ENCODE measurements around the gene SMNDC1.
"Not testable (repeated sequence)": the region's sequence is repeated elsewhere in the genome, so short reads cannot be mapped to it uniquely, and the experiment has no call there.

Gene SMNDC1

DNA sequence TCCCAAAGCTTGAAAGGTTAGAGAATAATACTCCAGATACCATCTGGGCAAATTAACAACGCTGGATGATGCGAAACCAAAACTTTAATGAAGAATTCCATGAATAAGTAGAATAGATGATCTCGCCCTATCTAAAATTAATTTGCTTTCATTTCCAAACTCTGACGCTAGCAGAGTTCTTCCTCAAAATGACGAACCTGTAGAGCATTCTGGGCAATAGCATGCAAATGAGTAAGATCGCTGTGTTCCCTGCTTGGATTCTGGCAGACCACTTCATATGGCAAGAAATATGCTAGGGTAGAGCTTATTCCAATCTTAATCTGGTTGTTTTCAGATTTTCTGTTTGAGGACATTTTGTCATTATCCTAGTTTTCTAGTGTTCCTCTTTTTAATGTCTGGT lies 36.1 kb upstream of the SMNDC1 start:
- Histone ChIP-seq H3K36me3 (ENCODE audit: control insufficient read depth, insufficient read depth, low read length) (no peaks in the 10 kb centered on the region), H3K4me1 (ENCODE audit: control insufficient read depth, insufficient read depth, low read length) (no peaks in the 10 kb centered on the region)

DNA sequence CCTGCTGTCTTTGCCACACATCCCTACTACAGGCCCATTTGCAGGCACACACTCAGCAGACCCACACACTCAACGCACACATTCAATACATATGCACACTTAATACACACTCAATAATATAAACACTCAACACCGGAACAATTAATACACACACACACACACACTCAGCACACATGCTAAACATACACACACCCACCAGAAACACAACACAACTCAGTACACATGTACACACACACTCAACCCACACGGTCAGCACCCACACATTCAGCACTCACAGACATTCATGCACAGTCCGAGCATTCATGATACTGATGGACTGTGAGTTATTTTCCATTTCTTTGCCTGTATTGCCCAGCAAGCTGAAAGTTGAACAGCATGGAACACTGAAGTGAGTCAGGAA lies 35.4 kb upstream of the SMNDC1 start:
- no peaks in the 10 kb centered on the region for H3K36me3 ChIP-seq (ENCODE audit: control insufficient read depth, insufficient read depth, low read length)
- no peak overlapping the region for H3K4me3 ChIP-seq (ENCODE audit: low read length)
- H3K9me3 ChIP-seq (ENCODE audit: control insufficient read depth, low read length): no peaks in the 10 kb centered on the region
- H3K9ac ChIP-seq (ENCODE audit: low read length): no peak overlapping the region
- H3K27me3 ChIP-seq (ENCODE audit: control insufficient read depth, insufficient read depth, low read length): peaks cover 14% of the 10 kb centered on the region
- H3K4me1 ChIP-seq (ENCODE audit: control insufficient read depth, insufficient read depth, low read length): no peaks in the 10 kb centered on the region

More for the DNA sequence above, 36.1 kb upstream of the SMNDC1 start:
- H3K27me3 ChIP-seq (ENCODE audit: control insufficient read depth, insufficient read depth, low read length): peaks cover 15% of the 10 kb centered on the region
- no peak overlapping the region for H3K9ac ChIP-seq (ENCODE audit: low read length)
- no peak overlapping the region for H3K4me3 ChIP-seq (ENCODE audit: low read length)
- H3K9me3 ChIP-seq (ENCODE audit: control insufficient read depth, low read length): no peaks in the 10 kb centered on the region

DNA sequence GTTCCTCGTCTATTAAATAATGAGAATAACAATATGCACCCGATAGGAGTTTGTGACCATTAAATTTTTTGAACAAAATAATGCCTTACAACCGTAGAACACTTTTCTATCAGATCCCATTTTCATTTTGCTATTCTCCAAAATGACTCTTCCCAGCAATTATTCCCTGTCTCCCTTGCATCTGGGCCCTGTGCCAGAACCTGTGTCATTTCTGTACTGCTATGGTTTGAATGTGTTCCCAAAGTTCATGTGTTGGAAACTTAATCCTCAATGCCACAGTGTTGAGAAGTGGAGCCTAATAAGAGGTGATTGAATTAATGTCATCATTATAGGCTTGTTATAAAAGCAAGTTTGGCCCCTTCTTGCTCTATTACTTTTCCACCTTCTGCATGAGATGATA lies 33.2 kb upstream of the SMNDC1 start:
- H3K4me1 ChIP-seq (ENCODE audit: control insufficient read depth, insufficient read depth, low read length): no peaks in the 10 kb centered on the region
- no peak overlapping the region for H3K9ac ChIP-seq (ENCODE audit: low read length)
- no peaks in the 10 kb centered on the region for H3K9me3 ChIP-seq (ENCODE audit: control insufficient read depth, low read length)
- H3K36me3 ChIP-seq (ENCODE audit: control insufficient read depth, insufficient read depth, low read length): no peaks in the 10 kb centered on the region
- no peak overlapping the region for H3K4me3 ChIP-seq (ENCODE audit: low read length)
- no peaks in the 10 kb centered on the region for H3K27me3 ChIP-seq (ENCODE audit: control insufficient read depth, insufficient read depth, low read length)

DNA sequence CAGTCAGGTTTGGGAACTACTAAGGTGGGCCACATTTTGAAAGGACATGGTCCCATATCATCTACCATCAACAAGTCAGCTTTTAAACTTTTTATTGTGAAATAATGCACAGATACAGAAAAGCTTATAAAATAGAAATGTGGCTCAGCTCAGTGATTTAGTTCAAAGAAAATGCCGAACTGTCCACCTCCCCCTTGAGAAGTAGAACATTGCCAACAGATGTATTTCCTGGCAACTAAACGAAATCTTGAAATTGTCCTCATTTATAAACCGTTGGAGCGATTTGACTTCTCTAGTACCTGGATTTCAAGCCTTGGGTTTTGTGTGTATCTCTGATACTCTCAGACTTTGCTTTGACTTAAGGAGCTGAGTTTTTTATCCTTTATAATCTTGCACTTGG lies 32.7 kb upstream of the SMNDC1 start:
- H3K4me1 ChIP-seq (ENCODE audit: control insufficient read depth, insufficient read depth, low read length): no peaks in the 10 kb centered on the region
- H3K9me3 ChIP-seq (ENCODE audit: control insufficient read depth, low read length): no peaks in the 10 kb centered on the region
- no peaks in the 10 kb centered on the region for H3K27me3 ChIP-seq (ENCODE audit: control insufficient read depth, insufficient read depth, low read length)
- H3K9ac ChIP-seq (ENCODE audit: low read length): no peak overlapping the region
- no peaks in the 10 kb centered on the region for H3K36me3 ChIP-seq (ENCODE audit: control insufficient read depth, insufficient read depth, low read length)
- no peak overlapping the region for H3K4me3 ChIP-seq (ENCODE audit: low read length)

DNA sequence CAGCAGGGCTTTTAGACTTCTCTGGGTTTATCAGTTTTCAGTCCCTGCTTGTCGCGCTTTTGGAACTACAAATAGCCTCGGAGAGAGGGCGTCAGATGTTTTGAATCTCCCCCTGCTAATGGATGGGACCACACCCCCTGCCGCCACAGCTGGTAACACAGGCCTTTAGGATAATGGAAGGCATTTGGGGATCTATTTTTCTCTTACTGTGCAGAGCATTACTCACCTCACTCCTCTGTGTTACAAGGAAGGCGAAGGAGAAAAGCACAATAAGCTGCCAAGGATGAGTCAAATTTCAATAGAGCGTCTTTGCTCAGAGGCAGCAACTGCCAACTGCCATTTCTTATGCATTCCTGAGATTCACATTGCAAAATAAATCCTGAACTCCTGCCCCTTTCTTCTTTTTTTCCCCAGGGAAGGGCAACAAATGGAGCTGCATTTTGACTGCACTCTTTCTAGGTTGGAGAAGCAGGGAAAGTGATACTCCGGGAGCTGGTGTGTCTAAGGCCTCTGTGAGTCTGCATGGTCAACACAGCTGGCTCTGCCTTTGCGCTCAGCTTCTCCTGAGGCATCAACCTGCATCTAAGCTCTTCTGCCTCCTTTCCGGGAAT lies 31.5 kb upstream of the SMNDC1 start:
- H3K36me3 ChIP-seq (ENCODE audit: control insufficient read depth, insufficient read depth, low read length): no peaks in the 10 kb centered on the region
- no peaks in the 10 kb centered on the region for H3K4me1 ChIP-seq (ENCODE audit: control insufficient read depth, insufficient read depth, low read length)
- H3K9me3 ChIP-seq (ENCODE audit: control insufficient read depth, low read length): no peaks in the 10 kb centered on the region
- no peak overlapping the region for H3K9ac ChIP-seq (ENCODE audit: low read length)
- no peak overlapping the region for H3K4me3 ChIP-seq (ENCODE audit: low read length)
- H3K27me3 ChIP-seq (ENCODE audit: control insufficient read depth, insufficient read depth, low read length): no peaks in the 10 kb centered on the region

DNA sequence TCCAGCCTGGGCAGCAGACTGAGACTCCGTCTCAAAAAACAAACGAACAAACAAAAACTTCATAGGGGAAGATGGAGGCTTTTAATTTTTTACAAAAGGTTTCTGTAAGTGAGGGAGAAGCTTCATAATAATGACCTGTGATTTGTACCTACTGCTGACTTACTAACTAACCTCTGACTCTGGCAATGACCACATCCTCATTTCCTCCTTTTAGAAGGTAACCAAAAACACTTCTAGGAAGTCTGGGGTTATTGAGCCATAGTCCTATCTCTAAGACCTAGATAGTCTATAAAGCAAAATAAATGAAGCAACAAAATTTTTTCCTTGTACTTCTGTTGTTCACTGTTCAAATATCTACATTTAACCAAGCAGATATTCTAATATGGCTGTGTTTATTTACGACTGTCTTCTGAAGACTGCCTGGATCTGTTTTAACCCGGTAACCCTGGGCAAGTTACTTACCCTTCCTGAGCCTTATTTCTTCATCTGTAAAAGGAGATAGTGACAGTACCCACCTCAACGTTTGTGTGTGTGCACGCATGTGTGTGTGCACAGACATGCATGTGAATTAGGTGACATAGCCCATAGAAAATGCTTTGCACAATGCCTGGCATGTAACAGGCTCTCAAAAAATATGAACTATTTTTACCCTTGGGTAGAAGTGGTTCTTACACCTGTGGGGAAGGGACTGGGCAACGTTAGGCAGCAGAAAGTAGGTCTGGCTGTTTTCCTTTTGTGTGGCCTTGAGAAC lies 30.8 kb upstream of the SMNDC1 start:
- no peaks in the 10 kb centered on the region for H3K4me1 ChIP-seq (ENCODE audit: control insufficient read depth, insufficient read depth, low read length)
- no peaks in the 10 kb centered on the region for H3K27me3 ChIP-seq (ENCODE audit: control insufficient read depth, insufficient read depth, low read length)
- H3K9me3 ChIP-seq (ENCODE audit: control insufficient read depth, low read length): no peaks in the 10 kb centered on the region
- no peak overlapping the region for H3K4me3 ChIP-seq (ENCODE audit: low read length)
- H3K9ac ChIP-seq (ENCODE audit: low read length): no peak overlapping the region
- no peaks in the 10 kb centered on the region for H3K36me3 ChIP-seq (ENCODE audit: control insufficient read depth, insufficient read depth, low read length)

DNA sequence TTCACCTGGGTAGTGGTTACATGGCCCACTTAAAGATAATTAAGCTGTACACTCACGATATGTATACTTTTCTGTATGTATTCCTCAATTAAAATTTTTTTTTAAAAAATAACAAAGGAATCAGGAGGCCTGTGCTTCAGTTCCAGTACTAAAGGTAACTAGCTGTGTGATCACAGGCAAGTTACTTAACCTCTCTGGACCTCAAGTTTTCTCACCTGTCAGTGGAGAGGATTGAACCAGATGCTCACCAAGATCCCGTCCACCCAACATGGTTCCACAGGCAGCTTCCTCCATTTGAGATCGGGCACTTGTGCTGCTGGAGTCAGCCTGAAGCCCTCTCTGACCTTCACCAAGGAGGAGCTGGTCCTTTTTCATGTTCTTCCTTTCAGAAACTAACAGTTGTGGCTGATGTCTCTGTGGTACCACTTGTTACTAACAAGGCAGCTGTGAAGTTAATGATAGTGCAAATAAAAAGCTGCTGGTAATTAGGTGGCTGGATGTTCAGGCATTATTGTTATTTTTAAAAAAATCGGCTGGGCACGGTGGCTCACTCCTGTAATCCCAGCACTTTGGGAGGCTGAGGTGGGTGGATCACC lies 29.4 kb upstream of the SMNDC1 start:
- H3K4me3 ChIP-seq (ENCODE audit: low read length): no peak overlapping the region
- no peaks in the 10 kb centered on the region for H3K9me3 ChIP-seq (ENCODE audit: control insufficient read depth, low read length)
- H3K36me3 ChIP-seq (ENCODE audit: control insufficient read depth, insufficient read depth, low read length): no peaks in the 10 kb centered on the region
- no peaks in the 10 kb centered on the region for H3K27me3 ChIP-seq (ENCODE audit: control insufficient read depth, insufficient read depth, low read length)
- H3K9ac ChIP-seq (ENCODE audit: low read length): no peak overlapping the region
- no peaks in the 10 kb centered on the region for H3K4me1 ChIP-seq (ENCODE audit: control insufficient read depth, insufficient read depth, low read length)

DNA sequence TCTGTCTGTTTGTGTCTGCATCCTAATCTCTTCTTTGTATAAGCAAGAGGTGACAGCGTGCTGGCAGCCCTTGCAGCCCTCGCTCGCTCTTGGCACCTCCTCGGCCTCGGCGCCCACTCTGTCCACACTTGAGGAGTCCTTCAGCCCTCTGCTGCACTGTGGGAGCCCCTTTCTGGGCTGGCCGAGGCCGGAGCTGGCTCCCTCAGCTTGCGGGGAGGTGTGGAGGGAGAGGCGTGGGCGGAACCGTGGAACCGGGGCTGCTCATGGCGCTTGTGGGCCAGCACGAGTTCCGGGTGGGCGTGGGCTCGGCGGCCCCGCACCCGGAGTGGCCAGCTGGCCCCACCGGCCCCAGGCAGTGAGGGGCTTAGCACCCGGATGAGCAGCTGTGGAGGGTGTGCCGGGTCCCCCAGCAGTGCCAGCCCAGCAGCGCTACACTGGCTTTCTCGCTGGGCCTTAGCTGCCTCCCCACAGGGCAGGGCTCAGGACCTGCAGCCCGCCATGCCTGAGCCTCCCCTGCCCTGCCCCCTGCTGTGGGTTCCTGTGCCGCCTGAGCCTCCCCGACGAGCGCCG lies 26.6 kb upstream of the SMNDC1 start:
- H3K9me3 ChIP-seq (ENCODE audit: control insufficient read depth, low read length); H3K36me3 ChIP-seq (ENCODE audit: control insufficient read depth, insufficient read depth, low read length); H3K4me3 ChIP-seq (ENCODE audit: low read length); H3K27me3 ChIP-seq (ENCODE audit: control insufficient read depth, insufficient read depth, low read length); H3K9ac ChIP-seq (ENCODE audit: low read length); H3K4me1 ChIP-seq (ENCODE audit: control insufficient read depth, insufficient read depth, low read length): not testable (repeated sequence)

DNA sequence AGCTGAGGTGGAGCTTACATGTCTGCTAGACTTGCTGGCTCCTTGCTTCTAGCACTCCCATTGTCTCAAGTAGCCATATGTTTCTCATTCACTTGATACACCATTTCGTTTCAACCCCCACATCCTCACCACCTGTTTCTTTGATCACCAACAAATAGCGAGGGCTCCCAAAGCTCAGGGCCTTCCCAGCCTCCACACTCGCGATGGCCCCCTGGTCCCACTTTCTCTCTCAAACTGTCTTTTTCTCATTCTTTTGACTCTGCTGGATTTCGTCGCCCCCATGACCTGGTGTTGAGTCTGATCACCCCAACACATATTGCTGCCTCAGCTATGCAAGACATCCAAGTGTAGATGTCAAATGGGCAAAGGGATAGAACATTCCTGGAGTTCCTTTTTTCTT lies 26.0 kb upstream of the SMNDC1 start:
- H3K4me1 ChIP-seq (ENCODE audit: control insufficient read depth, insufficient read depth, low read length): peaks cover 7% of the 10 kb centered on the region
- H3K9ac ChIP-seq (ENCODE audit: low read length): no peak overlapping the region
- H3K9me3 ChIP-seq (ENCODE audit: control insufficient read depth, low read length): no peaks in the 10 kb centered on the region
- H3K27me3 ChIP-seq (ENCODE audit: control insufficient read depth, insufficient read depth, low read length): peaks cover 5% of the 10 kb centered on the region
- no peak overlapping the region for H3K4me3 ChIP-seq (ENCODE audit: low read length)
- no peaks in the 10 kb centered on the region for H3K36me3 ChIP-seq (ENCODE audit: control insufficient read depth, insufficient read depth, low read length)

DNA sequence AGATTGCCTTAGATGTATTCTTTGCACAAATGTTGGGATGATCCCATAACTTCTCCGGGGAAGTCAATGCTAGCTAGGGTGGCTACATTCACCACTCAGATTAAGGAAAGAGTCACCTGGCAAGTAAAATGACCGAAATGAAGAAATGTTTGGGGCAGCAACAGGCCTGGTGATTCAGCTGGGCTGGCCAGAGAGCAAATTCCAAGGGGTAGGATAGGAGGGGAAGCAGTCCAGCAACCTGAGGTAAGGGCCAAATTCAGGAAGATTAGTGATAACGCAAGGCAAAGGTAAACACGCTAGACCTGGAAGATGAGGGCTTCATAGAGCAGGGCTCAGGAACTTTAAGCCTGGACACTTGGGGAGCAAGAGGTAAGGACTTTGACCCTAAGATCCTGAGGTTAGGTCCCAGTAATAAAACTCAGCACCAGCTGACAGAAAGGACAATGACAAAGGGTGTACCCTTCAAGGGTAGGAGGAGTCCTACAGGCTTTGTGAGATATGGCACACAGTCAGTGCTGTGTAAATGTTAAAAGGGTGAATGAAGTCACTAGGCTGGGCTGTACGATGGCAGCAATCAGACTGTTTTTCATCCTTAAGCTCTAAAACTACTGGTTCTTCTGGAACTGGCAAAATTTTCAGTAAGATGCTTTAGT lies 22.7 kb upstream of the SMNDC1 start:
- no peak overlapping the region for H3K4me3 ChIP-seq (ENCODE audit: low read length)
- H3K9me3 ChIP-seq (ENCODE audit: control insufficient read depth, low read length): no peaks in the 10 kb centered on the region
- H3K36me3 ChIP-seq (ENCODE audit: control insufficient read depth, insufficient read depth, low read length): no peaks in the 10 kb centered on the region
- peaks cover 7% of the 10 kb centered on the region for H3K4me1 ChIP-seq (ENCODE audit: control insufficient read depth, insufficient read depth, low read length)
- H3K27me3 ChIP-seq (ENCODE audit: control insufficient read depth, insufficient read depth, low read length): peaks cover 14% of the 10 kb centered on the region
- H3K9ac ChIP-seq (ENCODE audit: low read length): no peak overlapping the region

DNA sequence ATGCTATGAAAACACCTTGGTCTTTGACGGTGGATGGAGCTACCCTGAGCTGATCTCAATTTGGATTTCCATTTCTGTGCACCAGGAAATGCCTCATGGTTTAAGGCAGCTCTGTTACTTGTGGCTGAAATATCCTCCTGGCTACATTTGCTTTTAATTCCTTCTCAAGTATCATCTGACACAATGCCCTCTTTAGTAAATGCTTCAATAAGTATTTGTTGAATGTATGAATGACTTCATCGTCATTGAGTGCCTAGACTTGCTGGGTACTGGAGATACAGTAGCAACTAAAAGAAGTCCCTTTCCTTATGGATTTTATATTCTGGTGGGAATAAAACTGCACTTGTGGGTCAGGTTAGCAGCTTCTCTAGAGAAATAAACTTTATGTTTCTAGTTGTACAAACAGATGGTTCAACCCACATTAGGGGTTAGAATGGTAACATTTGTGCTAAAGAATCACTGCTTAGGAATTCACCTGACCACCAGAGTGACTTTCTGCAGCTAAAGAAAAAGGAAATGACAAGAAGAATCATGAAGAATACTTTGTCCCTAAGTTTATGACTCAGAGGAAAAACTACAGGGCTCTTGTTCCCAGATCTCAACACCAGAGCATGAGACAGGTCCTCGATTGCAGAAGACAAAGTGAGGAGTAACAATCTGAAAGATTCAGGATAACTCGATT lies 21.8 kb upstream of the SMNDC1 start:
- no peaks in the 10 kb centered on the region for H3K36me3 ChIP-seq (ENCODE audit: control insufficient read depth, insufficient read depth, low read length)
- H3K9ac ChIP-seq (ENCODE audit: low read length): no peak overlapping the region
- peaks cover 18% of the 10 kb centered on the region for H3K27me3 ChIP-seq (ENCODE audit: control insufficient read depth, insufficient read depth, low read length)
- peaks cover 7% of the 10 kb centered on the region for H3K4me1 ChIP-seq (ENCODE audit: control insufficient read depth, insufficient read depth, low read length)
- H3K9me3 ChIP-seq (ENCODE audit: control insufficient read depth, low read length): no peaks in the 10 kb centered on the region
- H3K4me3 ChIP-seq (ENCODE audit: low read length): no peak overlapping the region

Measured in mucosa of stomach (tissue), 1 donor.